GM15510 (cell line): Measurements from ENCODE around the gene AK2.

Source experiments
- POLR2A ChIP-seq: IDR thresholded peaks from 3 replicates; pipeline ENCODE4 v1.6.1; 2011; ENCODE audit warnings: borderline replicate concordance; ENCODE audit not compliant: insufficient read length; ENCODE audit errors: extremely low read depth

The AK2 gene

DNA sequence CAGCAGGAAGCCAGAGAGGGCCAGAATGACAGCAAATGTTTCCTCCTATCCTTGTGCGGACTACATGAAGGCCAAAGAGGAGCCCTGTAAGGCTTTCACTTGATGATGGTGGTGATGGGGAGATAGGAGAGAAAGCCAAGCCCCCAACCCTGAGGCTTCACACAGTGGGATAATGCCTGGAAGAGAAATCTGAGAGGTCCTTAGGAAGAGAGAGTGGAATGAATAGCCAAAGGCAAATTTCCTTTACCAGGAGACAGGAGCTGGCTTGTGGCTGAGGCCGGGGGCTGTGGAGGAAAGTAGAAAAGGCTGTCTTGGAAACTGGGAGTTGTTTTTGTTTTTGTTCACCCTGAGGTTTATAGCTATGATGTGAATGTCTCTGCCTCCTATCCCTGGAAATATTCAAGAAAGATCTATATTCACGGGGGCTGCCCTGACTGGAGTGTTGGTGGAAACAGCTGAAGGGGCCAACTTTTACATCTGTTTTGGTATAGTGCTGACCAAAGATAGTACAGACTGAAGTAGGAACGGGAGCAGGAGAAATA is 59.1 kb downstream of the AK2 start:
- TF ChIP-seq POLR2A: no peak

DNA sequence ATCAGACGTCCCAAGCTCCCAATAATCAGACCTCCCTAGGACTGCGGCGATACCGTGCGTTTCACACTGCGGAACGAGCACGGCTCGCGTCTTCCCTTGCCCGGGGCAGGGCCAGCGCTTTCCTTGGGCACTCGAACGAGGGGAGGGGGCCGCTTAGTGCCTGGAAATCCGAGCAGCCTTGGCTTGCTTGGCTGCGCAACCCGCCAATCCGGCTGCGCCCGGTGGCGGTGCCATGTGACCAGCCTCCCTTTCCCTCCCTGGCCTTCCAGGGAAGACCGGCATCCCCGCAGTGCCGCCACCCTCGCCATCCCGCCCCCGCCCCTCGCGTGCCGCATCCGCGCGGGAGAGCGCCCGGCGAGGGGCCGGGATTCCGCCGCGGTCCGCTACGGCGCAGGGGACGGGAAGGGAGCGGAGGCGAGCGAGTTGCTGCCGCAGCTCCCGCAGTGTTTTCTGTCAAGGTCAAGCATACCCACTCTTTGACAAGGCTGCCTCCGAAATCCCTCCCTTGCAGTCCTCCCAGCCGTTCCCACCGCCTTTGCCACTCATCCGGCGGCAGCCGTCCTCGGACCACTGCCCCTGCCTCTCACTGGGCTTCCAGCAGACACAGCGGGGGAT is 63.8 kb downstream of the AK2 start:
- TF ChIP-seq POLR2A: no peak

DNA sequence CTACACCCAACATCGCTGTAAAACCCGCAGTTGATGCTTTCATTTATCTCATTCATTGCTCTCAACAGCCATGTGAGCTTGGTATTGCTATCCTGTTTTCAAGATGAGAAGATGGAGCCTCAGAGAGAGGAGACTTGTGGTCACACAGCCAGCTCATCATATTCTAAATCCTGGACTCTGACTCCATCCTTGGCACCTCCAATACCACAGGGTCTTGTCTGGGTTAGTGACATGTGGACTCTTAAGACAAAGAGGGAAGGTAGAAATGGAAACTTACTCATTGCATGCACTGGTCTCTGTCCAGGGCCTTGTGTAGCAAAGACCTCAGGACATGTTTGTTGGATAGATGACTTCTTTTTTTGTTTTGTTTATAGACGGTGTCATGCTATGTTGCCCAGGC is 65.1 kb downstream of the AK2 start:
- no peak for TF ChIP-seq POLR2A

GRCh38 chr1:32971156-32971555 is 65.5 kb downstream of the AK2 start:
- no peak for TF ChIP-seq POLR2A

DNA sequence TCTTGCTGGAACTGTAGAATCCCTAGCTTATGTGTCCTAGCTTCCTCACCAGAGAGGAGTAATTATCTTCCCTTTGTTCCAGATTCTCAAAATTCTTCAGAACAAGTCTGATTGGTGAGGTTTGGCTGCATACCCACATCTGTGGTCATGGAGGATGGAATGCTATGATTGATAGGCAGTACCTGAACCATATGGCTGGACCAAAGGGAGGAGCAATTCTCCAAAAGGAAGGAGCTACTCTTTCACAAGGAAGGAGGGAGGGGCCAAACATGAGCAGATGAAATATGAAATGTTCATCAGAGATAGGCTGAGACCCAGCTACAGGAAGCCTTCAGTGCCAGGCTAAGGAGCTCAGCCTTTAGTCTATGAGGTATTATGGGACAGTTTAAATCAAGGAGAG is 67.1 kb downstream of the AK2 start:
- no peak for TF ChIP-seq POLR2A

DNA sequence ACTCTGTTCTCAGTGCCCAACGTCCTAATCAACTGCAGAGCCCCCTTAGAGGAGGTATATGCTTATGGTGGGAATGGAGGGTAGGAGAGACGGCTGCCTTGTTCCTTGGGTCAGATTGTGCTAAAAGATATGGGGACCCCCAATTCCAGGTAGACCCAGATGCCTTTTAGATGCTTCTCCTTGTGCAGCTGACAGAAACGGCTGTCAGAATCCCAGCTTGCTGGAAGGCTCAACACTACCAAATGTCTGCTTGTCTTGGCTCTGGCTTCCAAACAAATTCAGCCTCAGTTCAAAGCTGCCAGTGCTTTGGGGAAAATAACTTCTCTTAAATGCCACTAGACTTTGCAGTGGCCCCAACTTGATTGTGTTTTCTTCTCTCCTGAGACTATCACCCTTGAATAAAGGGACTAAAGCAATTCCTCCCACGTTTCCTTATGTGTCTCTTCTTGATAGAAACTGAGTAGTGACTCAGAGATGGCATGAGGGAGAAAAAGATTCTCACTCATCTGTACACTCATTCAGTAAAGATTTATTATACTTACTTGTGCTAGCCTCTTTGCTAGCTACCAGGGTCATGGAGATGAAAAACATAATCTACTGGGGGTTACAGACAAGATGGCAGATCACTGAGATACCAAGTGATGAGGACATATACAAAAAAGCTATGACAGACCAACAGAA is 68.7 kb downstream of the AK2 start:
- TF ChIP-seq POLR2A: no peak

DNA sequence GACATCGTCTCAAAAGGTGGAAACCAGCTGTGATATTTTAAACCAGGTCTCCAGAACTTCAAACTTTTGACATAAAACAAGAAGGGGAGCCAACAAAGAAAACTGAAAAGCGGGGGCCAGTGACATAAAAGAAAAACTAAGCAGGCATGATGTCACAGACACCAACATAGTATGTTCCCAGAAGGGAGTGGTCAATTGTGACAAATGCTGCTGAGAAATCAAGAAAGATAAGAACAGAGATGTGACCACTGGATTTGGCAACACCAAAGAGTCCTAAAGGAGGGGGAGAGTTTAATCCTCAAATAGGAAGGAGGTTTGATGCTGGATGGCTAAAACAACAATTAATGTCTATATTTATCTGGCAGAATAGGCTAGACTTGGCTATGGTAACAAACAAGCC is 69.8 kb downstream of the AK2 start:
- no peak for TF ChIP-seq POLR2A

DNA sequence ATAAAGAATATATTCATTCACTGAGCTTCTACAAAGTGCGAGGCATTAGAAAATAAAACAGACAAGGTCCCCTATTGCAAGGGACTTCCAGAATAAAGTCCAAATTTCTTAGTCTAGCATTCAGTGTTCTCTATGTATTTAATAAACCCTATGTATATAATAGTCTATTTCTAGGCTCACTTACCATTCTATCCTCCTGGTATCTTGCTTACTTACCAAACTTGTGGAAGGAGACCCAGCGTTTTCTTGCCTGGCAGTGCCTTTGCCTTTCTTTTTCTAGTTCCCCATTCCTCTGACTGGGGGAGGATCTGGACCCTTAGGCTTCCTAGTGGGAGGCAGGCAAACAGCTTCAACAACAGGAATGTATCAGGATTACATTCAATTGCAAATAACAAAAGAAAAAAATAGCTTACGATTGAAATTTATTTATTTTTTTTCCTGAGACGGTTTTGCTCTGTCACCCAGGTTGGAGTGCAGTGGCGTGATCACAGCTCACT is 71.4 kb downstream of the AK2 start:
- TF ChIP-seq POLR2A: no peak

GRCh38 chr1:32964461-32965250 is 72.0 kb downstream of the AK2 start, which contains the start of gene RNF19B:
RNF19B (minus strand) TSS chr1:32964809; CDS start chr1:32964685, 124 bp downstream.
- TF ChIP-seq POLR2A: peak; percentile 99

GRCh38 chr1:32963746-32964460 is 72.8 kb downstream of the AK2 start:
- peak; percentile 30 for TF ChIP-seq POLR2A

- TF ChIP-seq POLR2A: no peak
Measured at GRCh38 chr1:32962248-32962896, 74.3 kb downstream of the AK2 start.

GRCh38 chr1:32960819-32961355 is 75.8 kb downstream of the AK2 start:
- no peak for TF ChIP-seq POLR2A

DNA sequence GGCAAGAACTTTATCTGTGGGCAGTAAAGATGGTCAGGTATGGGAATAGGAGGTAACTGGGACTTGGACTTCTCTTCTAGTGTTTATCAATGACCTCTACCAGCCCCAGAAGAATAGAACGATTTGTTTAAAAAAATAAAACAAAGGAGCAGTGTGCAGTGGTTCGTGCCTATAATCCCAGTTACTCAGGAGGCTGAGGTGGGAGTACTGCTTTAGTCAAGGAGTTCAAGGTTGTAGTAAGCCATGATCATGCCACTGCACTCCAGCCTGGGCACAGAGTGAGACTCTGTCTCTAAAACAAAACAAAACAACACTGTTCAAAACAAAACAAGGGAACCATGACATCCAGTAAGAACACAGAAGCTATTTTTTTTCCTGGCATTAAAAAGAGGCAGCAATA is 76.3 kb downstream of the AK2 start:
- TF ChIP-seq POLR2A: no peak

DNA sequence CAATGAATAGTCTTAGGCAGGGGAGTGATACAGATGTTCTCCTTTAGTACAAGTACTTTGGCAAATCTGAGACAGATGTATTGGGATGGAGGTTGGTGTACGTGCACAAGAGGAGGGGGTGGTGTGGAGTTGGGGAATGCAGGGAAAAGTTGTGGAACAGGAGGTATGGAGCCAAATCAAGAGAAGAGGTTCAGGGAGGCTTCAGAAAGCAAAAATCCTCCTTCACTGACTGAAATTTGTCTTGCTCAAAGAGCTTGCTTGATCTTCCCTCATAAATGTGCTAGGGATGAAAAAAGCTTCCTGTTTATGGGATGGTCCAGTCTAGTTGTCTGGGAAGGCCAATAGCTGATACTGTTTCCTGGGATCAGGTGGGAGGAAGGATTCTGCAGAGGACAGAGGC is 77.9 kb downstream of the AK2 start:
- TF ChIP-seq POLR2A: no peak
